ENCODE data around the gene ITGB7. TPM values are rescaled to one million over a fixed set of nuclear protein-coding genes. Genes with fewer than 3 reads are reported as not detected.
"Not testable (repeated sequence)": the region's sequence is repeated elsewhere in the genome, so short reads cannot be mapped to it uniquely, and the experiment has no call there.

ITGB7 gene
- total RNA-seq, 2 donors from 2014 or later: 2.3 to 4.9 TPM

- Histone ChIP-seq H3K36me3 (replicated peaks in 1 of 2; ENCODE audit: insufficient read depth in 1 of 2, low read depth in 2 of 2) (peaks cover 0 to 6% of the 10 kb centered on the region in 2 donors), H3K27me3 (no peaks in the 10 kb centered on the region), H3K9me3 (no peaks in the 10 kb centered on the region), H3K27ac (no peak overlapping the region), H3K4me1 (peaks cover 8% of the 10 kb centered on the region), H3K4me3 (no peak overlapping the region)
- ATAC-seq (no peak), DNase-seq (no peak)
- no peak for TF ChIP-seq POLR2A (IDR thresholded peaks at IDR 0.05)
- TF ChIP-seq CTCF (IDR thresholded peaks at IDR 0.05): no peak
- WGBS, 2 donors: 36 to 54% methylated on average over 2 of the region's 2 CpGs
- intact Hi-C loops (cut with DNase I): no loop called here
Measured at GRCh38 chr12:53208435-53208834, 1.4 kb upstream of the ITGB7 start.

- 56 to 69% methylated on average over 7 of the region's 7 CpGs for WGBS, 2 donors
- DNase-seq (peak in 1 of 4 donors; percentile 49), ATAC-seq (peak; percentile 11)
- no peak overlapping the region for H3K27ac ChIP-seq
- peaks cover 8% of the 10 kb centered on the region for H3K4me1 ChIP-seq
- no peaks in the 10 kb centered on the region for H3K27me3 ChIP-seq
- TF ChIP-seq CTCF (IDR thresholded peaks at IDR 0.05): no peak
- no peak for TF ChIP-seq POLR2A (IDR thresholded peaks at IDR 0.05)
- H3K36me3 ChIP-seq (replicated peaks in 1 of 2; ENCODE audit: insufficient read depth in 1 of 2, low read depth in 2 of 2): peaks cover 0 to 2% of the 10 kb centered on the region in 2 donors
- H3K9me3 ChIP-seq: no peaks in the 10 kb centered on the region
- intact Hi-C loops (cut with DNase I): no loop called here
- no peak overlapping the region for H3K4me3 ChIP-seq
Measured at GRCh38 chr12:53205747-53206419, 1.2 kb downstream of the ITGB7 start.

- 68 to 80% methylated on average over 1 of the region's 1 CpG for WGBS, 2 donors
- peaks cover 8% of the 10 kb centered on the region for H3K4me1 ChIP-seq
- DNase-seq (no peak), ATAC-seq (no peak)
- no peaks in the 10 kb centered on the region for H3K36me3 ChIP-seq (replicated peaks in 1 of 2; ENCODE audit: insufficient read depth in 1 of 2, low read depth in 2 of 2)
- H3K27me3 ChIP-seq: no peaks in the 10 kb centered on the region
- intact Hi-C loops (cut with DNase I): no loop called here
- no peaks in the 10 kb centered on the region for H3K9me3 ChIP-seq
- TF ChIP-seq POLR2A (IDR thresholded peaks at IDR 0.05) (no peak), CTCF (IDR thresholded peaks at IDR 0.05) (no peak)
- H3K4me3 ChIP-seq: no peak overlapping the region
- no peak overlapping the region for H3K27ac ChIP-seq
Measured at GRCh38 chr12:53204351-53204750, 2.7 kb downstream of the ITGB7 start.

GRCh38 chr12:53202316-53202715, 4.7 kb downstream of the ITGB7 start:
- ATAC-seq; DNase-seq; H3K4me1 ChIP-seq; H3K27me3 ChIP-seq; H3K27ac ChIP-seq; H3K9me3 ChIP-seq; H3K4me3 ChIP-seq; intact Hi-C loops (cut with DNase I); H3K36me3 ChIP-seq (replicated peaks in 1 of 2; ENCODE audit: insufficient read depth in 1 of 2, low read depth in 2 of 2): not testable (repeated sequence)
- 64 to 74% methylated on average over 7 of the region's 7 CpGs for WGBS, 2 donors

GRCh38 chr12:53201639-53202038, 5.4 kb downstream of the ITGB7 start:
- no peaks in the 10 kb centered on the region for H3K9me3 ChIP-seq
- 73 to 90% methylated on average over 4 of the region's 4 CpGs for WGBS, 2 donors
- H3K4me3 ChIP-seq: no peak overlapping the region
- ATAC-seq (no peak), DNase-seq (no peak)
- no peak for TF ChIP-seq POLR2A (IDR thresholded peaks at IDR 0.05)
- no peak for TF ChIP-seq CTCF (IDR thresholded peaks at IDR 0.05)
- peaks cover 13% of the 10 kb centered on the region for H3K4me1 ChIP-seq
- H3K27ac ChIP-seq: no peak overlapping the region
- no peaks in the 10 kb centered on the region for H3K36me3 ChIP-seq (replicated peaks in 1 of 2; ENCODE audit: insufficient read depth in 1 of 2, low read depth in 2 of 2)
- no peaks in the 10 kb centered on the region for H3K27me3 ChIP-seq
- intact Hi-C loops (cut with DNase I): no loop called here

Data from body of pancreas (tissue), 4 donors.